Effector memory CD4-positive, alpha-beta T cell (primary cell): ENCODE data around the gene MOV10L1.
"Not testable (repeated sequence)": the region's sequence is repeated elsewhere in the genome, so short reads cannot be mapped to it uniquely, and the experiment has no call there.

Experiments
- DNase-seq, 3 donors: peaks; one replicate each; pipeline ENCODE4 v3.0.0-alpha.2; 2020
- H3K27ac ChIP-seq: 2 replicates; pipeline ENCODE4 v1.7.0; 2013; ENCODE audit warnings: mild to moderate bottlenecking, low read length, moderate library complexity; ENCODE audit not compliant: insufficient read depth, poor library complexity, severe bottlenecking
- H3K27me3 ChIP-seq: replicated peaks from 2 replicates; pipeline ENCODE4 v1.7.0; 2013; ENCODE audit warnings: mild to moderate bottlenecking, low read length; ENCODE audit not compliant: insufficient read depth, control insufficient read depth, poor library complexity, severe bottlenecking
- H3K36me3 ChIP-seq: 2 replicates; pipeline ENCODE4 v1.7.0; 2013; ENCODE audit warnings: mild to moderate bottlenecking, low read length, moderate library complexity; ENCODE audit not compliant: control insufficient read depth, insufficient read depth
- H3K4me1 ChIP-seq: 2 replicates; pipeline ENCODE4 v1.7.0; 2013; ENCODE audit warnings: low read length, mild to moderate bottlenecking; ENCODE audit not compliant: control insufficient read depth, insufficient read depth, poor library complexity, severe bottlenecking
- H3K4me3 ChIP-seq: 2 replicates; pipeline ENCODE4 v1.7.0; 2013; ENCODE audit warnings: low read length, low read depth, mild to moderate bottlenecking; ENCODE audit not compliant: insufficient read depth, poor library complexity, severe bottlenecking
- H3K9me3 ChIP-seq: 2 replicates; pipeline ENCODE4 v1.7.0; 2013; ENCODE audit warnings: mild to moderate bottlenecking, low read length, moderate library complexity; ENCODE audit not compliant: control insufficient read depth

The MOV10L1 gene

DNA sequence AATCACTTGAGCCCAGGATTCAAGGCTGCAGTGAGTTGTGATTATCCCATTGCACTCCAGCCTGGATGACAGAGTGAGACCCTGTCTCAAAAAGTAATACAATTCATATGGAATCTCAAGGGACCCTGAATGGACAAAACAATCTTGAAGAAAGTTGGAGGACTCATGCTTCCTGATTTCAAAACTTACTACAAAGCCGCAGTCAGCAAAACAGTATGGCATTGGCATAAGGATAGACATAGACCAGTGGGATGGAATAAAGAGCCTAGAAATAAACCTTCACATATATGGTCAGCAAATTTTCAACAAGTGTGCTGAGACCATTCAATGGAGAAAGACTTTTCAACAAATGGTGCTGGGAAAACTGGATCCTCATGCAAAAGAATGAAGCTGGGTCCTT, 113.5 kb downstream of the MOV10L1 start:
- Histone ChIP-seq H3K27ac (no peak overlapping the region), H3K4me1 (peaks cover 18% of the 10 kb centered on the region), H3K9me3 (no peaks in the 10 kb centered on the region), H3K27me3 (no peaks in the 10 kb centered on the region), H3K36me3 (peaks cover 24% of the 10 kb centered on the region), H3K4me3 (no peak overlapping the region)
- DNase-seq: no peak

DNA sequence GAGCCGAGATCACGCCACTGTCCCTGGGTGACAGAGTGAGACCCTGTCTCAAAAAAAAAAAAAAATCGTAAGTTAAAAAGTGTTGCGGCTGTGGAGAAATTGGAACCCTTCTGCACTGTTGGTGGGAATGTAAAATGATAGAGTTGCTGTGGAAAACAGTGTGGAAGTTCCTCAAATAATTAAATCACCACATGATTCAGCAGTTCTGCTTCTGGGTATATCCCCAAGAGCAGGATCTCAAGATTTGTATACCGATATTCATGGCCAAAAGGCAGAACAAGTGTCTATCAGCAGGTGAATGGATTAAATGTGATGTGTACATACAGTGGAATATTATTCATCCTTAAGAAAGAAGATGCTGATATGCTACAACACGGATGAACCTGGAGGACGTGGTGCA, 114.8 kb downstream of the MOV10L1 start:
- Histone ChIP-seq H3K36me3 (peaks cover 17% of the 10 kb centered on the region), H3K4me1 (peaks cover 18% of the 10 kb centered on the region), H3K27me3 (no peaks in the 10 kb centered on the region), H3K4me3 (no peak overlapping the region), H3K27ac (no peak overlapping the region), H3K9me3 (no peaks in the 10 kb centered on the region)
- DNase-seq: no peak

DNA sequence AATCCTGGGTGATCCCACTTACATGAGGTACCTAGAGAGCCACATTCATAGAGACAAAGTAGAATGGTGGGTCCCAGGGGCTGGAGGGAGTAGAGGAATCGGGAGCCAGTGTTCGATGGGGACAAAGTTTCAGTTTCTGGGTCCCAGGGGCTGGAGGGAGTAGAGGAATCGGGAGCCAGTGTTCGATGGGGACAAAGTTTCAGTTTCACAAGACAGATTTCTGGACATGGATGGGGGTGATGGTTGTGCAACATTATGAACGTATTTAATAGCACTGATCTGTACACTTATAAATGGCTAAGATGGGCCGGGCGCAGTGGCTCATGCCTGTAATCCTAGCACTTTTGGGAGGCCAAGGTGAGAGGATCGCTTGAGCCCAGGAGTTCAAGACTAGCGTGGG, 115.2 kb downstream of the MOV10L1 start:
- not testable (repeated sequence) for H3K4me3 ChIP-seq, H3K27me3 ChIP-seq, DNase-seq, H3K27ac ChIP-seq, H3K9me3 ChIP-seq
- Histone ChIP-seq H3K36me3 (peaks cover 19% of the 10 kb centered on the region), H3K4me1 (peaks cover 16% of the 10 kb centered on the region)

DNA sequence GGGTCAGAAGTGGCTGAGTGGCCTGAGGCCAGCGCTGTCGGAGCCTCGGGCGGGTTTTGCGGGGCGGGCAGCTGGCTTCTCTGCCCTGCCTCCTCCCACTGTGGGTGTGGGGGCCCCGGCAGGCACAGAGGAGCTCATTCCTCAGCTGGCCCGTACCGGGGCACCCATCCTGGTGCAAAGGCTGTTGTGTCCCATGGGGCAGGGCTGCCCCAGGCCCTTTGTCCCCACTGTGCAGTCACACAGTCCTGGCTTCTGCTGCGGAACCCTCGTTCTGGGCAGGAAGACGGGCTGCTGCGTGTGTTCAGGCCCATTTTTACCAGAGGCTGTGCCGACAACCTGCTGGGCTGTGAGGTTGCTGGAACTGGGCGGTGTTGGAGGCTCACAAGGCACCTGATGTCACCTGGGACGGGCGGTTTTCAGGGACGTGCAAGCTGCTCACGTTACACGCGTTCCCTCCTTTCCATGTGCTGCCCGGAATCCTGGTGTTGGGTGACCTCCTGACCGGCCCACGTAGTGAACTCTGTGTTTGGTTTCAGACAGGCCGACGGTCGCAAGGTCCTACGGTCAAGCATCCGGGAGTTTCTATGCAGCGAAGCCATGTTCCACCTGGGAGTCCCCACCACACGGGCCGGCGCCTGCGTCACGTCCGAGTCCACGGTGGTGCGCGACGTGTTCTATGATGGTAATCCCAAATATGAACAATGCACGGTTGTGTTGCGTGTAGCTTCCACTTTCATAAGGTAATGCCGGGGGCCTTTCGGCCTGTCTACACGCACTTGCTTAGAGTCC, 116.2 kb downstream of the MOV10L1 start:
- peaks cover 29% of the 10 kb centered on the region for H3K36me3 ChIP-seq
- no peaks in the 10 kb centered on the region for H3K27me3 ChIP-seq
- H3K4me1 ChIP-seq: peaks cover 15% of the 10 kb centered on the region
- DNase-seq: no peak
- H3K9me3 ChIP-seq: no peaks in the 10 kb centered on the region
- H3K27ac ChIP-seq: no peak overlapping the region
- H3K4me3 ChIP-seq: no peak overlapping the region

DNA sequence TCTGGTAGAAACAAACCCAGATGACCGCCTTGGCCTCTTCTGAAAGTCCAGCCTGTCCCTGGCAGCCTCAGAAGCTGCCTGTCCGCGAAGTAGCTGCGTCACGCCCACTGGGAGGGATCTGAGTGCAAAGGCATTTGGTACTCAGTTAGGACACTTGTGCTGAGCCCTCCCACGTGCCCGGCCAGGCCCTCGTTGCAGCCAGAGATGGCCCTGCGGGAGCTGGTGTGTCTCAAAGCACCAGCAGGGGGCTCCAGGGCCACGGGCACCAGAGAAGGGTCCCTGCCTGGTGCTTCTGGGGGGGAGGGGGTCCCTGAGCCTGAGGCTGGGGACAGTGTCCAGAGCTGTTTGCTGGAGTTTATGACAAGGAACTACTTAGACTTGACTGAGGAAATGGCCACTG, 116.8 kb downstream of the MOV10L1 start:
- peaks cover 32% of the 10 kb centered on the region for H3K36me3 ChIP-seq
- no peak overlapping the region for H3K4me3 ChIP-seq
- no peak overlapping the region for H3K27ac ChIP-seq
- peaks cover 13% of the 10 kb centered on the region for H3K4me1 ChIP-seq
- H3K9me3 ChIP-seq: no peaks in the 10 kb centered on the region
- no peak for DNase-seq
- no peaks in the 10 kb centered on the region for H3K27me3 ChIP-seq

DNA sequence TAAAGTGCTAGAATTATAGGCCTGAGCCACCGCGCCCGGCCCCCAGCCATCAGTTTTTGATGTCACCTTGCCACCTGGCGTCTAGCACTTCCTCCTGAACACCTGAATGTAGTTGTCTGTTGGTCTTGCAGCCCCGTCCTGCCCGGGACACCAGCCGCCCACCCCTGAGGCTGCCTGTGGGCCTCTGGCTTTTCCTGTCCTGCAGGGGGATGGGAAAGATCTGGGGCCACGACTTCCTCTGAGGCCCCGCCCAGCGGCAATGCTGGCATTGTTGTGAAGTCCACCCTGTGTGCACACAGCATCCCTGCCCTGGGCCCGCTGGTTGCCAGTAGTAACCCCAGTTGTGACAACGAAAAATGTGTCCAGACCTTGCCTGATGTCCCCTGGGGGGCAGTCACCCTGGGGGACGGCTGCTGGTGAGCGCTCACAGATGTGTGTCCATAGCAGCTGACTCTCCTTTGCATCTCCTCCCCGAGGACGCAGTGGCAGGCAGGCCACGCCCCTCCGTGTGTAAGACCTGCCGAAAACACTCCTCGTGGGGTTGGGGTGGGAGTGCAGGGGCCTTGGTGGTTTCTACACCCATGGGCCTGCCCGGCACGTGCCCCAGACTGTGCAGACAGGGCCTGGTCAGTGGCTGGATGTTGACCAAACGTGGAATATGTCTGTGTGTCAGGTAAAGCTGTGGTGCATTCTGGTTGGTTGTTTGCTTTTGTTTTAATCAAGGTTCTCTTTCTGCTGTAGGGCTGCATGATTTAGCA, 117.8 kb downstream of the MOV10L1 start:
- Histone ChIP-seq H3K27me3 (no peaks in the 10 kb centered on the region), H3K27ac (no peak overlapping the region), H3K36me3 (peaks cover 40% of the 10 kb centered on the region), H3K4me3 (no peak overlapping the region), H3K9me3 (no peaks in the 10 kb centered on the region), H3K4me1 (peaks cover 5% of the 10 kb centered on the region)
- no peak for DNase-seq

DNA sequence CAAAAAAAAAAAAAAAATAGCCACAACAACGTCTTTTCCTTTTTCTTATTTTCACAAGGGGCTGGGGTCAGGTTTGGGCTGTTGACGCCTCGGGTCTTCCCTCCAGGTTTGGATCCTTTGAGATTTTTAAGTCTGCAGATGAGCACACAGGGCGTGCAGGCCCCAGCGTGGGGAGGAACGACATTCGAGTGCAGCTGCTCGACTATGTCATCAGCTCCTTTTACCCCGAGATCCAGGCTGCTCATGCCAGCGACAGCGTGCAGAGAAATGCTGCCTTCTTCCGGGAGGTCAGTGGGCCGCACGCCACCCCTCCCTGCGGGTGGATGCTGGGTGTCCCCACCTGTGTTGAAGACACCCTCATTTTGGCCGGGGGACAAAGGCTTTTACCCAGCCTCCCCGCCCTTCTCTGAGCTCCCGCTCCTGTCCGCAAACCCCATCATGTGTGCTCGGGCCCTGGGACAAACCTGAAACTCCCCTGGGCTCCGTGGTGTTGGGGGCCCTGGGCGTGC, 118.7 kb downstream of the MOV10L1 start:
- no peak for DNase-seq
- peaks cover 42% of the 10 kb centered on the region for H3K36me3 ChIP-seq
- H3K27me3 ChIP-seq: no peaks in the 10 kb centered on the region
- no peak overlapping the region for H3K4me3 ChIP-seq
- no peak overlapping the region for H3K27ac ChIP-seq
- peaks cover 5% of the 10 kb centered on the region for H3K4me1 ChIP-seq
- no peaks in the 10 kb centered on the region for H3K9me3 ChIP-seq

DNA sequence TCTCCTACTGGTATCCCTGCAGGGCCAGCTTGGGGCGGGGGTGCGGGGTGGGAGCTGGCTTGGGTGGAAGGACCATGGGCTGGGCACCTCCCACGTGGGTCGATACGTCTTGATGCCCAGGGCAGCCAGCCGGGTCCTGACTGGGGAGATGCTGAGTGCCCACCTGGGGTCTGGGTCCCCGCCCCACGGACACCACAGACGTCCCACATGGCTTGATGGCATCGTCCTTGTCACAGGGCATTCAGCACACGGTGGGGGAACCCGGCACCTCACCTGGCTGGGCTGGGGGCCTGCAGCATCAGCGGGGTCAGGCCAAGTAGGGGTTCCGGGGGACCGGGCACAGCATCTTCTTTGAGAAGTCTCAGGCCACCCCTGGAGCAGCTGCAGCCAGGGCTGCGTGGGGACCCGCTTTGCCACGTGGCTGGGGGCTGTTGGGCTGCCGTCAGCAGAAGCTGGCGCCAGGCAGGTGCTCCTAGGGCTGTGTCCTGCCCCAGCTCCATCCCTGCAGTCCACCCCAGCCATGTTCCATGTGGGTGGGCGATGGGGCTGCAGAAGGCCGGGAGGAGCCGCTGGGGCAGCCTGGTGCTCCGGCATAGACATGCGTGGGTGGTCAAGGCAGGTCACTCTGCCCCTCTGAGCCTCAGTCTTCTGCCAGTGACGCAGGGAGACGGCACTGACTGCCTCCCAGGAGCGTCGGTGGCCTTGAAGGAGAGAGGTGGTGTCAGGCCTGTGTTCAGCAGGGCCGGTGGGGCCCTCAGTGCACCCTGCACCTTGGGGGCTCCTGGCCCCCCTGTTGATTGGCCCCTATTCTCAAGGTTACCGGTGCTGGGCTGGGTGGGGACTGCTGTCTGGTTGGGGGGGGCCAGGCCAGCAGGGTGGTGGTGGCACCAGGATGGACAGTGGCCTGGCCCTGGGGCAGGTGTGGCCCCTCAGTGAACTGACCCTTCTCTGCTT, 119.4 kb downstream of the MOV10L1 start:
- DNase-seq: no peak
- Histone ChIP-seq H3K4me3 (no peak overlapping the region), H3K9me3 (no peaks in the 10 kb centered on the region), H3K27me3 (no peaks in the 10 kb centered on the region), H3K36me3 (peaks cover 46% of the 10 kb centered on the region), H3K4me1 (peaks cover 5% of the 10 kb centered on the region), H3K27ac (no peak overlapping the region)

DNA sequence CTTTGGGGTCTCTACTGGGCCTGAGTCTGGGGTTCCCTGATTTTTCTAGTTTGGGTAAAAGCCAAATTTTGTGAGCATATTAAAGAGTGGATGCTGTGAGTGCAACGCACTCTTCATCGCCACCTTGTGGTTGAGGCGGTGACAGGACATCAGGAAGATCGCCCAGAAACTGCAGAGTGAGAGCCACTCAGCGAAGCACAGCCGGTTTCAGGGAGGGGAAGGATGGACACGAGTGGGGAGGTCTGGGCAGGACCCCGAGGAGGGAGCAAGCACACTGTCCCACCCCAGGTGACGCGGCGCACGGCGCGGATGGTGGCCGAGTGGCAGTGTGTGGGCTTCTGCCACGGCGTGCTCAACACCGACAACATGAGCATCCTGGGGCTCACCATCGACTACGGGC, 120.1 kb downstream of the MOV10L1 start:
- H3K27ac ChIP-seq: no peak overlapping the region
- H3K4me3 ChIP-seq: no peak overlapping the region
- peak; percentile 46 to 56 (median 47) for DNase-seq
- H3K9me3 ChIP-seq: no peaks in the 10 kb centered on the region
- H3K27me3 ChIP-seq: no peaks in the 10 kb centered on the region
- H3K36me3 ChIP-seq: peaks cover 48% of the 10 kb centered on the region
- peaks cover 5% of the 10 kb centered on the region for H3K4me1 ChIP-seq
